Measurements from ENCODE around the gene TXNDC5.

TXNDC5 gene

GRCh38 chr6:7879579-7879978, 31.0 kb downstream of the TXNDC5 start:
- DNase-seq (ENCODE audit: low read depth), result no peak
- TF ChIP-seq, protein P1, sequence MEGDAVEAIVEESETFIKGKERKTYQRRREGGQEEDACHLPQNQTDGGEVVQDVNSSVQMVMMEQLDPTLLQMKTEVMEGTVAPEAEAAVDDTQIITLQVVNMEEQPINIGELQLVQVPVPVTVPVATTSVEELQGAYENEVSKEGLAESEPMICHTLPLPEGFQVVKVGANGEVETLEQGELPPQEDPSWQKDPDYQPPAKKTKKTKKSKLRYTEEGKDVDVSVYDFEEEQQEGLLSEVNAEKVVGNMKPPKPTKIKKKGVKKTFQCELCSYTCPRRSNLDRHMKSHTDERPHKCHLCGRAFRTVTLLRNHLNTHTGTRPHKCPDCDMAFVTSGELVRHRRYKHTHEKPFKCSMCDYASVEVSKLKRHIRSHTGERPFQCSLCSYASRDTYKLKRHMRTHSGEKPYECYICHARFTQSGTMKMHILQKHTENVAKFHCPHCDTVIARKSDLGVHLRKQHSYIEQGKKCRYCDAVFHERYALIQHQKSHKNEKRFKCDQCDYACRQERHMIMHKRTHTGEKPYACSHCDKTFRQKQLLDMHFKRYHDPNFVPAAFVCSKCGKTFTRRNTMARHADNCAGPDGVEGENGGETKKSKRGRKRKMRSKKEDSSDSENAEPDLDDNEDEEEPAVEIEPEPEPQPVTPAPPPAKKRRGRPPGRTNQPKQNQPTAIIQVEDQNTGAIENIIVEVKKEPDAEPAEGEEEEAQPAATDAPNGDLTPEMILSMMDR (IDR thresholded peaks at IDR 0.05; ENCODE audit: control insufficient read depth, insufficient read depth, low read depth, low read length, missing control alignments), result no peak
- H3K4me3 ChIP-seq (ENCODE audit: control insufficient read depth, low read depth, low read length), result no peak overlapping the region

DNA sequence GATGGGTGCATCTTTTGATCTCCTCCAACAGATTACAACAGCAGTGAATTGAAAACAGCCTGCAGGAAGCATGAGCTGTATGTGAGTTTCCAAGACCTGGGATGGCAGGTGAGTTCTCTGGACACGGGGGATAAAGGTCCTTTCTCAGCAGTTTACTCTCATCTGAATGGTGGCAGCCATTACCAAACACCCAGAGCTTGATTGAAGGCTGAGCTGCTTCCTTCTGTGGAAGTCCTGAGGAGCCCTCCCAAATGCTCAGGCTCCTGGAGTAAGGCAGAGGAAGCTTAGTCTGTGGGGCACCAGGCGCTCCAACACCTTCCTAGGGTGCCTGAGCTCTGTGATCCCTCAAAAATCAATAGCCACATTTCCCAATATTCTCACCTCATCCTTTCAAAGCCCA, 31.5 kb downstream of the TXNDC5 start:
- TF ChIP-seq, protein P1 (IDR thresholded peaks at IDR 0.05; ENCODE audit: control insufficient read depth, insufficient read depth, low read depth, low read length, missing control alignments), result no peak
- H3K4me3 ChIP-seq (ENCODE audit: control insufficient read depth, low read depth, low read length), result no peak overlapping the region

DNA sequence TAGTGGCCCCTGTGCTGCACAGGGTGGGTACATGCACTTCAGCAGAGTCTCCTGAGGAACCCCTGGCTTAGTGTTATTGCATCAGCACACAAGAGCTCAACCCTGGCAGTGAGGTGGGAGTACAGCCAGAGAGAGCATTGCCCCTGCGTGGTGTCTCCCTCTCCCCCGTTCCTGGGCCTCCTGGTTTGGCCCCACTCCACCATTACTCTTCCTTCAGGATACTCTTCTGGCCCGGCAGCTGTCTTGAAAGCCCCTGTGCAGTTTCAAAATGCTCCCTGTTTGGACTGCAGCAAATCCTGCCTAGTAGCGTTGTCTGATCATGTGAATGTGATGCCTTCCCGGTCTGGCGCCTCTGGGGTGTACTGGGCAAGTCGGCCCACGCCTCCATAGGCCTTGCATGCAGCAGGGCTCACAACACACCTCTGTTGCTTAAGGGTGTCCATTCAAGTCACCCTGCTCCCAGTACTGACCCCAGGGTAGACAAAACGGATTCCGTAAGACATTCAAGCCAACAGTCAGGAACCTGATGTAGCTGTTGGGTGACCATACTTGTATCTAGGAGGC, 32.1 kb downstream of the TXNDC5 start:
- no peak overlapping the region for H3K4me3 ChIP-seq (ENCODE audit: control insufficient read depth, low read depth, low read length)
- no peak for DNase-seq (ENCODE audit: low read depth)
- TF ChIP-seq, protein P1 (IDR thresholded peaks at IDR 0.05; ENCODE audit: control insufficient read depth, insufficient read depth, low read depth, low read length, missing control alignments), result no peak

More for the DNA sequence above, 31.5 kb downstream of the TXNDC5 start:
- no peak for DNase-seq (ENCODE audit: low read depth)

DNA sequence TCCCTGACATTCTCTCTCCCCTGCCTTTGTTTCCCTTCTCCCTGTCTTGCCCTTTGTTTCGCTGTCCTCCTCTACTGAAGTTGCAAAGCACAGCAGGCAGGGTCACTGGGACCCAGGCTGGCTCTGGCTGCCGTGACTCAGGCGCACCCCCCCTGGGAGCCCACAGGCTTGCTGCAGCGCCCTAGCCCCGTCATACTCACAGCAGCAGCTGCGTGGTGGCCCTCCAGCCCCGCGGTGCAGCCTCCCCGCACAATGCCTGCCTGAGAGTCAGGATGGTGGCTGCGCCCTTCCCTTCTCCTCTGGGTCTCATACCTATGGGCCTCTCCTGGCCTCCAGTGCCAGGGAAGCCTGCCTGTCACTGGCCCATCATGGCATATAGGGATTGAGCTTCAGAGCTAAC, 41.7 kb downstream of the TXNDC5 start:
- TF ChIP-seq, protein P1 (IDR thresholded peaks at IDR 0.05; ENCODE audit: control insufficient read depth, insufficient read depth, low read depth, low read length, missing control alignments), result no peak
- DNase-seq (ENCODE audit: low read depth), result no peak
- H3K4me3 ChIP-seq (ENCODE audit: control insufficient read depth, low read depth, low read length), result no peak overlapping the region

DNA sequence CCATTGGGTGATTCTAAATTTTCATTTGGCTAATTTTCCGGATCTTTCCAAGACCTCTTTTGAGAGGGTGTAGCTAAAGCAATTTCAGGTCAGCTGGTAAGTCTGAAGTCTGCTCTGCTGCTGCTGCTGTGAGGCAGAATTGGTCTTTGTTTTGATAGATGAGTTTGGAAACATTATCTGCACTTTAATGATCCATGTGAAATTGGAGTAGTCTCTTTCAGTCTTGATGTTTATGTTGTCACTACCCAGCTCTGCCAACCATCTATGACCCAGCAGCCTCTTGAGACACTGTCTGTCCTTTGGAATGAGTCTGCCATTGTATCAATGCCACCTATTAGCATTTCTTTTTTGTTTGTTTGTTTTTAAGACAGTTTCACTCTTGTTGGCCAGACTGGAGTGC, 44.1 kb downstream of the TXNDC5 start:
- TF ChIP-seq, protein P1 (IDR thresholded peaks at IDR 0.05; ENCODE audit: control insufficient read depth, insufficient read depth, low read depth, low read length, missing control alignments), result no peak
- H3K4me3 ChIP-seq (ENCODE audit: control insufficient read depth, low read depth, low read length), result no peak overlapping the region

DNA sequence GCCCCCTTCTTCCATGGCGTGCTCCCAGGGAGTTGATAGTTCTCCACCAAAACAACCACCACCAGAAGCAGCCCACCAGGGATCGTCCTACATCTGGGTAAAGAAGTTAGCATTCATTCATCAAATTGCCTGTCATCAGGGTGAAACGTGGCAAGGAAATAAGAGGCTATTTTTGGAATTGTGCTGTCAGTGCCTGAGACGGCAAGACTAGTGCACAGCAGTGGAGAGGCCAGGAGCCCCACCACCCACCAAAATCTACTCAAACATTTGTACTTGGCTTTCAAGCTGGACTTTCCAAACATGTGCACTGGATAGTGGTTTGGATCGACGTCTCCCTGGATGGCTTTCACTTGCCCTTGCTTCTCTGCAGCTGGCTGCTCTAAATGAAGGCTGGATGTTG, 44.8 kb downstream of the TXNDC5 start:
- TF ChIP-seq, protein P1 (IDR thresholded peaks at IDR 0.05; ENCODE audit: control insufficient read depth, insufficient read depth, low read depth, low read length, missing control alignments), result peak; percentile 21
- DNase-seq (ENCODE audit: low read depth), result no peak
- H3K4me3 ChIP-seq (ENCODE audit: control insufficient read depth, low read depth, low read length), result no peak overlapping the region

More for the DNA sequence above, 44.1 kb downstream of the TXNDC5 start:
- DNase-seq (ENCODE audit: low read depth), result no peak

DNA sequence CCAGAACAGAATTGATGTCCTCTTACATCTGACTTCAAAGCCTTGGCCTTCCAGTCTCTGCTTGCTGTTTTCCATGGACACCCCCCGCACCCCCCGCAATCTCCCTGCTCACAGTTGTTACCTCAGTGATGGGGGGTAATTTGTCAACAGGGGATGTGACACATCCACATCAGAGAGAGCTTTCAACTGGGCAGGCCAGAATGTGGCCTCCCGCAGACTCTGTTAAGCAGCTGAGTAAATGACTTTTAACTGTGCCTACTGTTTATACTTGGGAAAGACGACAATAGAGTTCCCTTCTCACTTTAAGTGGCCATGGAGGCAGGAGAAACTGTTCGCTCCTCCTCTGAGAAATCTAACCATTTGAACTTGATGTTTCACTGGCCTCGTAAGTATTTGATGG, 51.0 kb downstream of the TXNDC5 start:
- no peak for DNase-seq (ENCODE audit: low read depth)
- TF ChIP-seq, protein P1 (IDR thresholded peaks at IDR 0.05; ENCODE audit: control insufficient read depth, insufficient read depth, low read depth, low read length, missing control alignments), result no peak
- no peak overlapping the region for H3K4me3 ChIP-seq (ENCODE audit: control insufficient read depth, low read depth, low read length)

Data from AG09309 (cell line).